SJCRH30 (cell line): ENCODE measurements around the gene EVI5. TPM values are rescaled to one million over a fixed set of nuclear protein-coding genes. Genes with fewer than 3 reads are reported as not detected.

Experiments
- DNase-seq, 2 experiments: peaks; one replicate each; pipeline ENCODE4 v3.0.0-alpha.2; 2015 to 2020
- H3K27ac ChIP-seq: fragments of 250-450 bp; sonication (Bioruptor Pico); 2 replicates; pipeline ENCODE4 v1.5.1; 2020; ENCODE audit warnings: mild to moderate bottlenecking, moderate library complexity
- H3K27me3 ChIP-seq: fragments of 250-450 bp; sonication (Bioruptor Pico); 2 replicates; pipeline ENCODE4 v1.5.1; 2020; ENCODE audit warnings: mild to moderate bottlenecking, moderate library complexity
- H3K36me3 ChIP-seq: fragments of 250-450 bp; sonication (Bioruptor Pico); 2 replicates; pipeline ENCODE4 v1.5.1; 2020; ENCODE audit warnings: mild to moderate bottlenecking, moderate library complexity
- H3K4me1 ChIP-seq: fragments of 250-450 bp; sonication (Bioruptor Pico); 2 replicates; pipeline ENCODE4 v1.5.1; 2020; ENCODE audit warnings: mild to moderate bottlenecking, moderate library complexity
- H3K4me3 ChIP-seq: fragments of 250-450 bp; sonication (Bioruptor Pico); 2 replicates; pipeline ENCODE4 v1.5.1; 2020; ENCODE audit warnings: mild to moderate bottlenecking, moderate library complexity
- H3K9me3 ChIP-seq: fragments of 250-450 bp; sonication (Bioruptor Pico); replicated peaks from 2 replicates; pipeline ENCODE4 v1.5.1; 2020; ENCODE audit warnings: mild to moderate bottlenecking, moderate library complexity
- total RNA-seq: library from RNA; depleted of rRNA; stranded (reverse); fragments of >200 nt; shearing (Covaris generic); gene quantifications from 2 replicates; pipeline ENCODE4 v1.2.3, GENCODE V29; 2014; rRNA removed

EVI5 gene
- 22.4 and 31.6 TPM in 2 replicates for total RNA-seq

GRCh38 chr1:92784639-92785500 is at the start of gene EVI5:
EVI5 (minus strand) TSS chr1:92785108; CDS start chr1:92736546, 48,562 bp downstream.
- no peaks in the 10 kb centered on the region for H3K9me3 ChIP-seq
- no peaks in the 10 kb centered on the region for H3K4me1 ChIP-seq
- peak; percentile 98 for DNase-seq
- H3K27ac ChIP-seq, result peak within 1 kb of the TSS; percentile 58
- no peaks in the 10 kb centered on the region for H3K36me3 ChIP-seq
- no peaks in the 10 kb centered on the region for H3K27me3 ChIP-seq
- H3K4me3 ChIP-seq, result peak within 1 kb of the TSS; percentile 87

DNA sequence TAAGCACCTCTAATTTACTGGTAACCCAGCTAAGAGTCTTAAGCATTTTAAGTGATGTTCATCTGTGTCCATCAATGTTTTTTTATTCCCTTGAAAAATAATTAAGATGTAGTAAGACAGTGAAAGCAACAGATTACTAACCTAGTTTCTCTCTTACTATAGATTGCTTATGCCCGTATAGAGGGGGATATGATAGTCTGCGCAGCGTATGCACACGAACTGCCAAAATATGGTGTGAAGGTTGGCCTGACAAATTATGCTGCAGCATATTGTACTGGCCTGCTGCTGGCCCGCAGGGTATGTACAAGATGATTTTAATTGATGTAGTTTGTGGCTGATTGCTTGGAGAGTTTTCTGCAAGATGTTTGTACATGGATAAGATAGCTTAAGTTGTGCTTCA is 49.7 kb upstream of the EVI5 start:
- DNase-seq, result no peak
- no peak overlapping the region for H3K27ac ChIP-seq

DNA sequence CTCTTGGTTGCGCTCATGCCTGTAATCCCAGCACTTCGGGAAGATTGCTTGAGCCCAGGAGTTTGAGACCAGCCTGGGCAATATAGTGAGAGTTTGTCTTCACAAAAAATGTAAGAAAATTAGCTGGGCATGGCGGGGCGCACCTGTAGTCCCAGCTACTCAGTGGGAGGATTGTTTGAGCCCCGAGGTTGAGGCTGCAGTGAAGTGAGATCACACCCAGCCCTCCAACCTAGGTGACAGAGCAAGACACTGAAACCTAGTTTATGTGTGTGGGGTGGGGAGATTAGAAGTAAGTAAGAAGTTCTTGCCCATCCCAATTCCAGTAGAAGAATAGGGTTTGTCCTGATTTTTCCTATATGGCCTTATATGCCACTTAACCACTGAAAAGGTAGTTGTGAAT is 48.9 kb upstream of the EVI5 start:
- no peak for DNase-seq
- peaks cover 10% of the 10 kb centered on the region for H3K4me1 ChIP-seq
- no peaks in the 10 kb centered on the region for H3K9me3 ChIP-seq
- no peak overlapping the region for H3K27ac ChIP-seq
- H3K27me3 ChIP-seq, result no peaks in the 10 kb centered on the region
- peaks cover 69% of the 10 kb centered on the region for H3K36me3 ChIP-seq
- peak overlapping the region; percentile 98 for H3K4me3 ChIP-seq

More for the DNA sequence above, 49.7 kb upstream of the EVI5 start:
- H3K36me3 ChIP-seq, result peaks cover 77% of the 10 kb centered on the region
- peaks cover 10% of the 10 kb centered on the region for H3K4me1 ChIP-seq
- H3K4me3 ChIP-seq, result no peak overlapping the region
- H3K9me3 ChIP-seq, result no peaks in the 10 kb centered on the region
- H3K27me3 ChIP-seq, result no peaks in the 10 kb centered on the region

DNA sequence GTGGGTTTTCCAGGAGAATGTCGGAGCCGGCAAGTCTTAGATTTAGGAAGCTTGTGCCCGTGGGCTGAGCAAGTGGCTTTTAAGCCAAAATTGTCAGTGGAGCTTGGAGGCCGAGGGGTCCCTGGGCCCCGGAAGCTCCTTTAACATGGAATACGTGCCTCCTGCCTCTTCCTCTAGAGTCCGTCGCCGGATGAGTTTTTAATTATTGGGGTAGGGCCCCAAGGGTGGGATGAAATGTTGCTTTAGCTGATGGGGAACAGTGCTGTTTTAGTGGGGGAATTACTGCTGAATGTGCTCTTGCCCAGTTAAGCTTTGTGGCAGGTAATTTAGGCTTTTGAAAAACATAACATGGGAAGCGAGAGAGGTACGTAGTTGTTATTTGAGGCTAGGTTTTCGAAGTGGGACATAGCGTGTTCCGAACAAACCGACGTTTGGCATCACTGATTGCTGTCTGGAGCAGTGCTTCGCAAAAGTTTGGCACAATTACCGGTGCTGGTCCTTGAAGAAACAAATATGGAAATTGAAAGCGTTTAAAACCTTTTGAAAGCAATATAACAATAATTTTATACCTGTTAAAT is 47.7 kb upstream of the EVI5 start:
- H3K4me1 ChIP-seq, result peaks cover 10% of the 10 kb centered on the region
- H3K36me3 ChIP-seq, result peaks cover 57% of the 10 kb centered on the region
- H3K27me3 ChIP-seq, result no peaks in the 10 kb centered on the region
- H3K4me3 ChIP-seq, result peak overlapping the region; percentile 98
- H3K27ac ChIP-seq, result peak overlapping the region; percentile 96
- H3K9me3 ChIP-seq, result no peaks in the 10 kb centered on the region
- no peak for DNase-seq

- H3K4me3 ChIP-seq, result peak within 1 kb of the TSS; percentile 98
- no peaks in the 10 kb centered on the region for H3K9me3 ChIP-seq
- peak within 1 kb of the TSS; percentile 96 for H3K27ac ChIP-seq
- peaks cover 50% of the 10 kb centered on the region for H3K36me3 ChIP-seq
- peak; percentile 96 to 99 for DNase-seq
- H3K4me1 ChIP-seq, result peaks cover 10% of the 10 kb centered on the region
- no peaks in the 10 kb centered on the region for H3K27me3 ChIP-seq
These were observed 47.0 kb upstream of the EVI5 start, which contains the start of gene RPL5 for GRCh38 chr1:92831762-92832536. RPL5 (plus strand) TSS chr1:92832040; CDS start chr1:92832115, 75 bp downstream.

DNA sequence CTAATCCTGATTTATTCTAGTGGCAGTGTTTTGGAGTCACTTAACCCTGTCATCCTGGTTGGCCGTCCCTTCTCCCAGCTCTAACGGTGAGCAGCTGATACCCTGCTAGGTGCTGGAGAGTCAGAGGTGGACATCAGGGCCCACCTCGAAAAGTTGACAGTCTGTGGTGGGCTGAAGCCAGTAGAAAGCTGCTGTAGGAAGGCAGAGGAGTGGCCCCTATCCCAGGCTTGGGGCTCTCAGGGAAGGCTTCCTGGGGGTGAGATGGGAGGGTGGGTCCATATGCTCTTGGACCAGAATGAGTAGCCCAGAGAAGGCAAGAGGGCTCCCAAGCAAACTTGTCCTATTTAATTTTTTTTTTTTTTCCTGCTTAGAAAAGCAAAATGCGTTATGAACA is 46.5 kb upstream of the EVI5 start:
- Histone ChIP-seq H3K4me1 (peaks cover 10% of the 10 kb centered on the region), H3K9me3 (no peaks in the 10 kb centered on the region), H3K27ac (no peak overlapping the region), H3K4me3 (peak overlapping the region; percentile 98), H3K36me3 (peaks cover 44% of the 10 kb centered on the region), H3K27me3 (no peaks in the 10 kb centered on the region)
- DNase-seq, result no peak

DNA sequence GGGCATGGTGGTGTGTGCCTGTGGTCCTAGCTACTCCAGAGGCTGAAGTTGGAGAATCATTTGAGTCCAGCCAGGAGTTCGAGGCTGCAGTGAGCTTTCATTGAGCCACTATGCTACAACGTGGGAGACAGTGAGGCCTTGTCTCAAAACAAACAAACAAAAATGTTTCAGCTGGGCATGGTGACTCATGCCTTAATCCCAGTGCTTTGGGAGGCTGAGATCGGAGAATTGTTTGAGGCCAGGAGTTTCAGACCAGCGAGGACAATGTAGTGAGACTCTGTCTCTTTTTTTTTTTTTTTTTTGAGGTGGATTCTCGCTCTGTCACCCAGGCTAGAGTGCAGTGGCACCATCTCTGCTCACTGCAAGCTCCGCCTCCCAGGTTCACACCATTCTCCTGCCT is 41.9 kb upstream of the EVI5 start:
- H3K9me3 ChIP-seq, result no peaks in the 10 kb centered on the region
- no peaks in the 10 kb centered on the region for H3K36me3 ChIP-seq
- no peaks in the 10 kb centered on the region for H3K4me1 ChIP-seq
- peak; percentile 11 to 32 for DNase-seq
- H3K4me3 ChIP-seq, result no peak overlapping the region
- no peaks in the 10 kb centered on the region for H3K27me3 ChIP-seq
- H3K27ac ChIP-seq, result no peak overlapping the region

GRCh38 chr1:92822879-92823278 is 38.0 kb upstream of the EVI5 start:
- Histone ChIP-seq H3K27ac (no peak overlapping the region), H3K4me1 (no peaks in the 10 kb centered on the region), H3K4me3 (no peak overlapping the region), H3K27me3 (no peaks in the 10 kb centered on the region), H3K9me3 (no peaks in the 10 kb centered on the region), H3K36me3 (no peaks in the 10 kb centered on the region)
- DNase-seq, result no peak

- DNase-seq, result no peak
- no peaks in the 10 kb centered on the region for H3K27me3 ChIP-seq
These were observed 35.6 kb upstream of the EVI5 start for GRCh38 chr1:92820551-92820950.

GRCh38 chr1:92820024-92820423 is 35.1 kb upstream of the EVI5 start:
- Histone ChIP-seq H3K36me3 (no peaks in the 10 kb centered on the region), H3K27me3 (no peaks in the 10 kb centered on the region), H3K27ac (no peak overlapping the region), H3K9me3 (no peaks in the 10 kb centered on the region), H3K4me1 (no peaks in the 10 kb centered on the region), H3K4me3 (no peak overlapping the region)
- no peak for DNase-seq

More at GRCh38 chr1:92820551-92820950, 35.6 kb upstream of the EVI5 start:
- Histone ChIP-seq H3K27ac (no peak overlapping the region), H3K4me3 (no peak overlapping the region), H3K9me3 (no peaks in the 10 kb centered on the region), H3K4me1 (no peaks in the 10 kb centered on the region), H3K36me3 (no peaks in the 10 kb centered on the region)

- Histone ChIP-seq H3K9me3 (no peaks in the 10 kb centered on the region), H3K4me1 (no peaks in the 10 kb centered on the region), H3K27me3 (no peaks in the 10 kb centered on the region), H3K4me3 (no peak overlapping the region), H3K27ac (no peak overlapping the region), H3K36me3 (no peaks in the 10 kb centered on the region)
- DNase-seq, result peak in 1 of 2 experiments; percentile 31
These were observed 33.3 kb upstream of the EVI5 start for GRCh38 chr1:92817986-92818764.

DNA sequence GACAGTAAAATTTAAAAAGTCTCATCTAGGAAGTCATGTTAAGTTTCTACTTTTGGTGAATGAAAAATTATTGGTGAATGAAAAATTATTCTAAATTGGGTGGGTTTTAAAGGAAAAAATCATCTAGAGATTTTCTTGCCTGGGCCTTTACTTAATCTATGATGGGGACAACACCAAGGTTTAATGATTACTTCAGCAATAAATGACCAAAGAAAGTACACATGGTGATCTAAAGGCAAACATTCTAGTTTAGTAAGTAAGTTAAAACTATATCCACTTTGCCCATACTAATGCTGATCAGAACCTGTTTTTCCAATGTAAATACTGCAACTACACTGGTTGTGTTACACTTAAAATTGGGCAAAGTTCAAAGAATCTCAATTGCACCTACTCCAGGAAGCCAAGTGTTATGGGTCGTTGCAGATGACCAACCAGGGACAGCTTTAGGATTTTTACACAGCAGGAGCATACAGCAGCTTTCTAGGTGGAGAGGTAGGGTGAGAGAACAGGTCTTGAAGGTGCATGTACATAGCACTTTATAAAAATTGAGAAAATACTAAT is 32.3 kb upstream of the EVI5 start:
- Histone ChIP-seq H3K27me3 (no peaks in the 10 kb centered on the region), H3K27ac (no peak overlapping the region), H3K4me1 (no peaks in the 10 kb centered on the region), H3K9me3 (no peaks in the 10 kb centered on the region), H3K36me3 (no peaks in the 10 kb centered on the region), H3K4me3 (no peak overlapping the region)
- no peak for DNase-seq

DNA sequence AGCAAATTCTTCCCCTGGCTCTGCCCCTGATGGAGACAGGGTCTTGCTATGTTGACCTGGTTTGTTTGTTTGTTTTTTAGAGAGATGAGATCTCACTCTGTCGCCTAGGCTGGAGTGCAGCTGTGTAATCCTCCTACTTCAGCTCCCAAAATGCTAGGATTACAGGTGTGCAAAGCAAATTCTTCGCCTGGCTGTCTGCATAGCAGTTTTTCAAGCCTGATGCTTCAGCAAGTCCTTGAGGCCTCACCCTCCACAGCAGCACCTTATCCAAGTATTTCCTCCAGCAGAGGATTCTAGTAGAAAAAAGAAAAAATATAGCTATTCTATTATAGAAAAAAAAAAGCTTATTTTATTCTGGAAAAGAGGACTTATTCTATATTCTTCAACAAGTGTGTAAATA is 31.8 kb upstream of the EVI5 start:
- H3K4me3 ChIP-seq, result no peak overlapping the region
- no peaks in the 10 kb centered on the region for H3K27me3 ChIP-seq
- no peaks in the 10 kb centered on the region for H3K9me3 ChIP-seq
- DNase-seq, result no peak
- H3K27ac ChIP-seq, result no peak overlapping the region
- no peaks in the 10 kb centered on the region for H3K4me1 ChIP-seq
- H3K36me3 ChIP-seq, result no peaks in the 10 kb centered on the region

- no peaks in the 10 kb centered on the region for H3K4me1 ChIP-seq
- H3K36me3 ChIP-seq, result 0 out of 2 replicates have a peak, but pooled peaks cover 2% of the 10 kb centered on the region
- no peak for DNase-seq
- H3K27ac ChIP-seq, result no peak overlapping the region
- H3K27me3 ChIP-seq, result no peaks in the 10 kb centered on the region
- H3K9me3 ChIP-seq, result 0 out of 2 replicates have a peak, but pooled peaks cover 3% of the 10 kb centered on the region
- no peak overlapping the region for H3K4me3 ChIP-seq
These were observed 23.5 kb upstream of the EVI5 start for GRCh38 chr1:92808381-92808780.
